GM19351 (cell line): Measurements from ENCODE around the gene ELAC2.
A peak's percentile ranks its signal among the peaks of the same experiment; 100 is the strongest.

Source experiments
- ATAC-seq: cut with Tn5 transposase; IDR thresholded peaks from one replicate; pipeline ENCODE4 v1.9.1; 2021; ENCODE audit warnings: mild to moderate bottlenecking, moderate library complexity; ENCODE audit not compliant: unreplicated experiment

The ELAC2 gene

DNA sequence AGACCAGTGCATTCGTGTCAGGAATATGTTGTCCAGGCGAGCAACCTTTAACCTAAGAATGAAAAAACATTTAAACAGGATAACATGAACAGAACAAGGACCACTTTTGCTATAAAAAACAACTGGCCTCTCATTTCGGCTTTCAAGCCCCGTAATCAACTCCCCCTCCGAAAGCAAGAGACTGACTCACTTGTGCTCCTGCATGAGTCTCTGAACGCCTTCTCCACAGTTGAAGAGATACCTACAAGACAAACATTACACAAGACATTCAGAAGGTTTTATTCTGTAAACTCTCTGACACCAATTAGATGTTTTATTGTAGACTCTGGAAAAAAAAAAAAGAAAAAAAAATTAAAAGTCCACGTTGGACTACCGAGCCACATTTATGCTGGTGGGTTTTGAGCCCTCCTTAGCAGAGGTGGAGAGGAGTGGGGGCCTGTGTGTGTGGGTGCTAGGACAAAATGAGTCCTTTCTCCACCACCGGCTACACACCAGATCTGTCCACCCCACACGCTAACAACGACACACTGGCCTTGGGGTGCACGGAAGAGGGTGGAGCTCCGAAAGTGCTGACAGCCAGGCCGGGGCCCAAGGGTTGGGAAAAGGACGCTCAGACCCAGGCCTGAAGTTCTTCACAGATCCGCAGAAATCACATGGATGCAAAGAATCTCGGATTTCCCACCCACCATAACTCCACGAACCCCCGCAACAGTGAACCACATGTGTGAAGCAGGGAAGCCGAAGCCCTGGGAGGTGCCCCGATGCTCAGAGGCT, 759 bp downstream of the ELAC2 start:
- ATAC-seq, result peak; percentile 30

DNA sequence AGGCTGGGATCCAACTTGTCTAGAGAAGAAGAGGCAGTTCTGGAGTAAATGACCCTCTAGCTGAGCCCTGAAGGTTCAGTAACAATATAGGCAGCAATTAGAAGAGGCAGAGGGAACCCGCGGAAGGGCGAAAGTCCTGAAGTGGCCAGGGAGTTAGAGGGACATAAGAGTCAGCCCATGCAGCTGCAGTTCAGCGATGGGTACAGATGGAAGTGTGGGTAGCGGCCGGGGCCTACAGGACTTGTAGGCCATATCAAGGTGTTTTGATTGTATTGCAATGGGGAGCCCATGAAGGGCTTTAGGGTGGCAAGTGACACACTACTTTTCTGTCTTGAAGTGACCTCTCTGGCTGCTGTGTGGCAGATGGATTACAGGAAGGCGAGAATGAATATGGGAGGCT, 3.0 kb downstream of the ELAC2 start:
- ATAC-seq, result no peak

DNA sequence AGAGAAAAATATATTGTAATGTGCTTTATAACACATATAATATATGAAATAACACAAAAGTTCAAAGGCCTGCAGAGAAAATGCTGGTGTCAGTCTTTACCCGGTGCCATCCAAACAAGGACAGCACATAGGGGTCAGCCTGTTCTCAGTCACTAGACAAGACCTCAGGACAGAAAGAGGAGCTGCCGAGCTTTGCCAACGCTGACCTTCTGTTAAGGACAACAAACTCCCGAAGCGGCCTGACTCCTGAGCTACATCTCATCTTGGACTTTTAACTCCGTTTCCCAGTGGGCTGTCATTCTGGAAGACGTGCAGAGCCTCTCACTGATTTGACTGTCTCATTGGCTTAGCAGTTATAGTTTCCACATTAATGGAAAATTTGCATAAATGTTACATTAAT, 6.9 kb downstream of the ELAC2 start:
- ATAC-seq, result no peak

DNA sequence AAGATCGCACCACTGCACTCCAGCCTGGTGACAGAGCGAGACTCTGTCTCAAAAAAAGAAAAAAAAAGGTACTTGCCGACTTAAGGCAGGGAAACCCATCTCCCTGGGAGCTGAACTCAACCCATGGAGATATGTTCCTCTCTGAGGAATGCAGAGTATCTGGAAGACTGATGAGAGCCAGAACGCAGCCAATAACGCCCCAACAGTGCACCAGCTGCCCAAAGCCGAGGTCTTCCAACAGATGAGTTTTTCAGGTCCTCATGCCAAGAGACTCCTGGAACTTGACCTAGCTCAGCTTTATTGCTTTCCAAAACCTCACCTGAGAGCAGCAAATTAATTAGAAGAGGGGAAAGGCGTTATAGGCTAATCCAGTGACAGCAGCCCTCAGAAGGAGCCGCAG, 9.4 kb downstream of the ELAC2 start:
- no peak for ATAC-seq

DNA sequence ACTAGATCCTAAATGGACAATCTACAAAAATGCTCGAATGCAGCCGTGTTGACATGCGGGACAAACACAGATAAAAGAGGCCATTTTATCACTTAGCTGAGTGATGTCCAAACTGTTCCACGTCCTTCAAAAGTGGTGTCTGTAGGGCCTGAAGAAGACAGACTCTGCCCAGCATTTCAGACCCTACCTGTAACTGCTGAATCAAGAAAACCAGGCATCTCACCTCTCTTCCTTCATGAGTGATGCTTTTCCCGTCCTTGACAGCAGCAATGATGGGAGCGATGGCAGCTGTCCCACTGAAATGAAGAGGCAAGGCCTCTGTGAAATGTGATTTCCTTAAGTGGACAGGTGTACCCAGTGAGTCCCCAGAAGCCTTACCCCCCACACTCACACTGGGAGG, 12.3 kb downstream of the ELAC2 start:
- no peak for ATAC-seq

DNA sequence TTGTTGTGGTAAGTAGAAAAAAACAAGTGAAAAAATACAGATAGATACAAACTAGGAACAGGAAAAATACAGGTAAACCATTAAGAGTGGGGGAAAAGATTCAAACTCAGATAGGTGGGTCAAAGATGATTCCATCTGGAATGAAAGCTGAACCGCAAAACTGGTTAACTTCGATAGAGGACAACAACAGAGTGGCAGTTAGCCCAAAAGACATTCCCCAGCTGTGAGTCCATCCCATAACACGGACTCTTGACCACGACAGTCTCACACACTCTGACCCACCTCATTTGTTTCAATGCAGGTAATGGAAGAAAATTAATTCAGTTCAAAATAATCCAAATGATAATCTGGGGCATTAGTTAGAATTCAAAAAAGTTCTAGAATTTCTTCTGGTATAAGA, 13.5 kb downstream of the ELAC2 start:
- no peak for ATAC-seq

DNA sequence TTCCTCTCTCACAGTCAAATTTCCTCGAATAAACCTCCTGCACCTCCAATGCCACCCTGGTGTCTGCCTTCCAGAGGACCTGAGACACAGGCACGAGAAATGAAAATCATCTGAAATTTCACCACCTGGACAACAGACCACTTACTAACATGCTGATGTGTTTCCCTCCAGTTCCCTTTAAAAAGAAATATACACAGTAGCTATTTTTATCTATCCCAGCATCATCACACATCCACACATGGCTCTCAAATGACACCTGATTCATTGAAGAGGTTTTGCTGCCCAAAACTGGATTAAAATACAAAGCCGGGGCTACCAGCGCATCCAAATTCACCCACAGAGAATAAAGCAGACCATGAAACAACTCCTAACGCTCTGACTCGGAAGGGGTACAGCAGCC, 13.9 kb downstream of the ELAC2 start:
- ATAC-seq, result no peak

DNA sequence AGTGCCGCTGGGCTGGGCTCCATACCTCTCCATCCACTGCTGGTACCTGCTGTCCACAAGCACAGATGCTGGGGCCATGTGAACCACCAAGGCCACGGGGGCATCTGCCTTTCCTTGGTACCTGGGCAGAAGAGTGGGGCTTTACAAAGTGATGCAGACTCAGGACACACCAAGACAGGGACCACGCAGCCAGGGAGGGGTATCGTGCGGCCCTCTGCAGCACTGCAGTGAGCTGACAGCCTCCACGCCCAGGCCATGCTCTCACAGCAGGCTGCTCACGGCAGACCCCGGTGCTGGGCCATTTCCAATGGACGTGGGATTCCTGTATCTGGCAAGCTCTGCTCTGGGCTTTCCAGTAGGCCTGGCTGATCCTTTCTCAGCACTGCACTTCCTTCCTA, 14.4 kb downstream of the ELAC2 start:
- ATAC-seq, result no peak

DNA sequence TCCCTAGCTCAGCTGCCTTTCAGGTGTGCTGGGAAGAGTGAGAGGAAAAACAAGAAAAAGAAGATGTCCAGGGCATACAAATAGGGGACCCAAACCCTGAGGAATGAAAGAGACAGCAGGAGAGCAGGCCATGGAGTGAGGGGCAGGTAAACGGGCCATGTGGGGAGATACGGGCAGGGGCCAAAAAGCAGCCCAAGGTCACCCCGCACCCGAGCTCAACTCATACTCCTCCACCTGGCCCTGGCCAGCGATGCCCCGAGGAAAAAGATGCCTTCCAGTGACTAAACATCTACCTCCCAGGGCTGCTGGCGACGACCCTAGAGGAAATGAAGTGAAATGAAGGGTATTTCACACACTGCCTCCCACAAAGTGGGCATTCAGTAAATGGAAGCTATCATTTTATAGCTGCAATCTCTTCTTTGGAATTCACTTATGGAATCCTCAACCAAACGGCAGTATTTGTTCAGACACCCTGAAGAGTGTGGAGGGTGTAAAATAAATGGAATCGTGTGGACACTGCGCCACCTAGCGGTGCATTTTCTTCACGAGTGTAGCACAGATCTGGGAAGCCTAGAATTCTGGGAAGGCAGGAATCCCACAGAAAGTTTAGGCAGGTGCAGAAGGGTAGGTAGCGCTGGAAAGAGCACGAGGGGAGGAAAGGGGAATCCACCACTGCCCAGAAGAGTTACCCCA, 14.9 kb downstream of the ELAC2 start:
- ATAC-seq, result no peak

DNA sequence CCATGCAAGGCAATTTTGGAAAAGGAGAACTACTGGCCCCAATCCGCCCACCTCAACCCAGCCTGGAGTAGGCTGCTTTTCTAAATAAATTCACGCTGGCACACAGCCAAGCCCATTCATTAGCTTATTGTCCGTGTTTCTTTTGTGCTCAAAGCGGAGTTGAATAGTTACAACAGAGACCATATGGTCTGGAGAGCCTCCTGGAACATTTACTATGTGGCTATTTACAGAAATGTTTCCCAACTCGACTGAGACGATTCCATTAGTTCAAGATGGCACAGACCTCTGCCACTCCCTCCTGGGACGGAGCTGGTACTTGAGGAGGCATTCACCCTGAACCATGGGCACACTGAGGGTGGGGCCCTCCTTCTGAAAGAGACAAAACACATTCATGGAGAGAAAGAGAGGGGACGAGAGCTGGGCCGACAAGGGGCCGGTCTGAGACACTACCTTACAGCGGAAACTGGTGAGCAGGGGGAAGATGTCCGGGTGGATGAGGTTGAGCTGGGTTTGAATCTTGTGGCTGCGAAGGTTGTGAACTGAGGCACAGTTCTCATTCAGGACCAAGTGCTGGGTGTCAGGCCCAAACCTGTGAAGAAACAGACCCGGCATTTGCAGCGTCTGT, 15.7 kb downstream of the ELAC2 start:
- no peak for ATAC-seq

DNA sequence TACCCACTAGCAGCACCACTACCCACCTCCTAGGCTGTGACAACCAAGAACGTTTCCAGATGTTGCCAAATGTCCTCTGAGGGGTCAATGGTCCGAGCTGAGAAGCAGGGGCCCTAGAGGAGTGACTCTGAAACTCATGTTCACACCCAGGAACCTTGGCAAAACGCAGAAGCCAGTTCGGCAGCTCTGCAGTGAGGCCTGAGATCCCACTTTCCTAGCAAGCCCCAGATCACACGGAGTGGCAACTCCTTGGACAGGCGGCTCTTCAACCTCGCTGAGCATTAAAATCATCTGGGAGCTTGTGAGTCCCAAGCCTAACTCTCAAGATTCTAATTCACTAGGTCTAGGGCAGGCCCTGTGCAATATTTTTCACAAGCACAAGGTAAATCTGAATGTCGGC, 17.3 kb downstream of the ELAC2 start:
- ATAC-seq, result no peak

DNA sequence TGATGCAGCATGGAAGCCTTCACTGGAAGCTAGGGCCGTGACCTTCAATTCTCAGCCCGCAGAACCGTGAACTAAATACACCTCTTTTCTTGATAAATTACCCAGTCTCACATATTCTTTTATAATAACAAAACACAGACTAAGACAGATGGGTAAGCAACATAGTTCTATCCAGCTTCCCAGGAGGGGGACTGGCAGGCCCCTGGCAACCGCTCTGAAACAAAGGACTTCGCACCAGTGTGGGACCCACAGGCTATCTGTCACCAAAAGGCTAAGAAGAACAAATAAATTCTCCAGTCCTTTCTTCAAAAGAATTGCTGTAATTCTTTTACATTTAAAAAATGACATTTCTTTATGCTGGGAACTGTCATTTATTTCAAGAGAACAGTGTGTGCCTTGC, 19.0 kb downstream of the ELAC2 start:
- no peak for ATAC-seq

DNA sequence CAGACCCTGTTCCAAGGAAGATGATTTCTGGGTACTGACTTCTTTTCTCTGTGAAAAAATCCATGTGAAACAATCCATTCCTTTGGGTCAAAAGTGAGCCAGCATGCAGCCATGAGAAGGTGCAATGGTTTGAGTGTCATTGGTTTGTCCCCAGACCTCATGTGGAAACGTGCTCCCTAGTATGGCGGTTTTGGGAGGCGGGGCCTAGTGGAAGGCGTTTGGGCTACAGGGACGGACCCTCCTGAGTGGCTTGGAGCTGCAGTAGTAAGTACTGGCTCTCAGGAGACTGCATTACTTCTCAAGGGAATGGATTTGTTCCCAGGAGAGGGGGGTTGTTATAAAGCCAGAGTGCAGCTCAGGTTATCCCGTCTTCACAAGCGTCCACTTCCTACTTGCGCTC, 19.4 kb downstream of the ELAC2 start:
- no peak for ATAC-seq

DNA sequence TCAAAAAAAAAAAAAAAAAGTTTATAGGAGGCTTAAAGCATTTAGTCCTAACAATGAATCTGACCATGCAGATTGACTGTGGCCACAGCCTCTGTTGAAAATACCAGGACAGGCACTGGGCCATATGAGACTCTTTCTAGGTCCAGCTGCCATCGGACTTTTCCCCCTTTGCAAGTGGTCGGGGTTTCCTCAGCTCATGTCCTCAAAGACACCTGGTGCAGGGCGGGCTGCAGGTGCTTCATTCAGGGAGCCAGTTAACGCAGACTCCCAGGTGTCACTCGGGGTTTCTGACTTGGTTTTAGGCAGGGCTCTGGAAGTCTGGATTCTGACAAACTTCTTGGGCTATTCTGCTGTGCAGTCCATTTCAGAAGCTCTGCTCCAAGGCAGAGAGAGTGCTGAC, 20.9 kb downstream of the ELAC2 start:
- no peak for ATAC-seq

DNA sequence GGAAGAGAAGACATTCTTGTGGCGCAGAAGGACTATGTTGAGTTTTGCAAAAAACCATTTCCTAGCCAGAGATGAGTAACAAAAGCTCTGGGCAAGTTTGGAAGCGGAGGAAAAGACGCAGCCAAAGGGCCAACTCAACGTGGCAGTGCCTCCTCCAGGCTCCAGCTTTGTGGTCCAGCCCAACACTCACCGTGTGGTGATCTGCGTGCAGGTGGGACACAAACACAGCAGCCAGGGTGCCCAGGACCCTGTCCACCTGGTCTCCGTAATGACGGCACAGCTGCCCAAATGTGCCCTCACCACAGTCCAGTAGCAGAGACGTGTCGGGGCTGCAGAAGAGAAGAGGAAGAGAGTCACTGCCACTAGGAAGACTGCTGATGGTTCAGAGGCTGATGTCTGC, 21.5 kb downstream of the ELAC2 start:
- ATAC-seq, result no peak

DNA sequence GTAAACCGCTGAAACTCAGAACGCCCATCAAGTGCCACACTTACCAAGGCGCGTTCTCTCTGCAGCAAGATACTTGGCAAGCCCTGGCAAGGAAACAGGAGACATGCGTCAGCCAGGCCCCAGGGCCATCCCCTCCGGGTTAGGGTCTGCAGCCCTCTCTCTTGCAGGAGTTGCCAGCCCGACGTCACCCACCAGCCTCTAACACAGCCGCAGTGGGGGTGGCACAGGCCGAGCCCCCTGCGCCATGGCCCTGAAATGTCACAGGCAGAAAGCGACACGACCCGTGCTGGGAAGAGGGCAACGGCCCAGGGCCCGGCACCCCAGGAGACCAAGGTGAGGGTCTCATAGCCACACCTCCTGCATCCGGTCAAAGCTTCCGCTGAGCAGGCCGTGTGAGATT, 21.9 kb downstream of the ELAC2 start:
- ATAC-seq, result no peak

DNA sequence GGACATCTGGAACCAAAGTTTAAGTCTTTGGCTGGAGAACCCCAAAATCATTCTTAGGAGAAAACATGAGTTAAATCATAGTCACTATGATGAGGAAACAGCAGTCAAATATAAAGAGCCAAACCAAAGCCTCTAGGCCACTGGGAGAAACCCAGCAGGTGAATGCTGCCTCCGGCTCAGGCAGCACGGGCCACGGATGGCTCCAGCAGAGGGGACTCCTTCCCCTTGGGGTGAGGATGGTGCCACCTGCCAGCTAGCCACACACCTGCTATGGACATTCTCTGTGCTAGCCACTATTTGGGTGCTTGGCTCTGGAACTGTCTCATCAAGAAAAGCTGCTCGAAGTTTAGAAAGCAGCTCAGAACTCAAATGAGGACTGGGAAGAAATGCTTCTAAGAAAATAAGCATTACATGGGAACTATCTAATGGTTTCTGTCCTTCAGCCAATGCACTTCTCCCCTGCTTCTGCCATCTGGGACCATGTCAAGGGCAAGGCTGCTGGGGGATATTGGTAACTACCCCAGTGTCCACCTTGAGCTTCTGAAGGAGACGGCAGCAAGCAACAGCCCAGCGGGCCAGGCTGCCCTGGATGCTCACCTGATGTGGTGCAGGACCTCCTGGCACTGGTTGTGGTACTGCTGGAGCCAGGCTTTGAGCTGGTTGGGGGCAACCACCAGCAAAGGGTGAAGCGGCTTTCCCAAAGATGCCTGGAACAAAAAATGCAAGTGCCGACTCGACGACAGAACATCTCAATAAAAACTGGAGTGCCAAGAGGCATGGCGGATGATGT, 22.5 kb downstream of the ELAC2 start:
- no peak for ATAC-seq

DNA sequence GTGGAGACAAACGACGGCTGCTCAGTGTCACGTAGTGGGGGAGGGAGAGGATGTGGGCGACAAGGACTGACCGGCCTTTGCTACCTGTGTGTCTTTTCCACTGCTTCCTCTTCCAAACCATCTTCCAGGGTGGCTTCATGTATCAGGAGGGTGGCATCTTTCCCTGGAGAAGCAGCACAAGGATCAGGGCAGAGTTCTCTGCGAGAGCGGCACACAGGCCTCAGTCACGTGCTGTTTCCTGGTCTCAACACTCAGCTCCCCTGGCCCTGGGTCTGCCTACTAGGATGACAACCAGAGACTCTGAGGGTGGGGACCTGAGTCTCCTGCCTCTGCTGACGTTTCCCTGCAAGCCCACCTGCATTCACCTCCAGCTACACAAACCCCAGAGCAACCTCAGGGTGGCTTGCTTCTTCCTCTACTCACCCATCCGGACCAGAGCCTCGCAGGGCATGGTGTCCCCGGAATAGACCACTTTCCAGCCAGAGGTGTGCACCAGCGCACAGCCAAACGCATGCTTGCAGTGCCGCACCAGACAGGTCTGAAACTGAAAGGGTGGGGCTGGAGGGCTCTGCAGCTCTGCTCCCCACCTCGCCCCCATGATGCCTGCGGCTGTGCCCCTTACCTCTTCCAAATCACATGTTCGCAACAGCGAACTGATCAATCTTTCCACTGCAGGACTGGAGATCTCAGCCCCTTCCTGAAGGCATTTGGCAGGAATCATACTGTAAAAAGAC, 23.3 kb downstream of the ELAC2 start:
- no peak for ATAC-seq

DNA sequence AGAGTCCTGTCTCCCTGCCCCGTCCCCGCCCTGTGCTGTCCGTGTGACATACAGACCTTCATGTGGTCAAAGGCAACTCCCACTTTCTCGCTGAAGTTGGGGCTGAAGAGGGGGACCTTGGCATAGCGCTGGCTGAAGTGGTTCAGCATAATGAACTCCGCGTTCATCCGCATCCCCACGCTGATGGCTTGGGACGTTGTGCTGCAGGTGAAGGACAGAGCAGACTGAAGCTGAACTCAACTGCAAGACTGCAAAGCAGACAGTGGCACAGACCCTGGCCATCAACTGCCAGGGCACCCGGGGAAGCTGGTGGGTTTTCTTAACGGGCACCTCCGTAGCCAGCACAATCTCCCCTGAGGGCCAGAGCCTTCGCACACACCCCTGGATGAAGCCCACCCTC, 24.2 kb downstream of the ELAC2 start:
- ATAC-seq, result no peak

DNA sequence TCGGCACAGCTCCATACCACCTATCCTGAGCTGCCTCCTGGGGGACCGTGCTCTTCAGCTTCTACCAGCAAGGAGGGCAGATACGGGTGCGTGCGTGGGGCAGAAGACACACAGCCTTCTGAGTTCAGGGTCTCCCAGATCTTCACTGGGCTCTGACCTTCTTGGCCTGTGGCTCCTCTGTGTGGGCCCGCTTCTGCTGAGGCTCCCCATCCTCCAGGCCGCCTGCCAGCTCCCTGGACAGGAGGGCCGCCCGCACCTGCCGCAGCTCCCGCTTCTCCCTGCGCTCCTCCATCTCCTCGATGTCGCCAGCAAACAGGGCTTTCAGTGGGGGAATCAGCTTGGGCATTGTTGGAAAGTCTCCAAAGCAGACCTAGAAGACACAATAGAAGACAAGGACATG, 25.2 kb downstream of the ELAC2 start:
- ATAC-seq, result no peak

DNA sequence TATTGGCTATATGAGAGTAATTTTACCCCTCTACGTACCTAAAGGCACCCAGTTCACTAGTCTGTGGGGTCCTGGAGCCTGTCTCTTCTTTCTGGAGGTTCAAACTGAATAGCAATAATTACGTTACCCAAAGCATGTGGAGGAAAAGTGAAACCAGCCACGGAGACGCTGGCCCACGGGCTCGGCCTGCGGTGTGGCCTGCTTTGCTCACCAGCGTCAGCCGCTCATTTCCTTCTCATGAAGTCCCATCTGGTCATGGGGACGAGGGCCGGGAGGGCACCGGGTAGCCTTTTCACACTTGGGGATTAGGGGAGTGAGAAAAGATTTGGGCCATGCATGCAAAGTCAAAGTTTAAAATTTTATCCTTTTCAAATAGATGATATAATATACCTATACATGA, 26.9 kb downstream of the ELAC2 start:
- ATAC-seq, result no peak
